NCI-H128 (cell line): ENCODE data around the gene MANSC1.
A peak's percentile ranks its signal among the peaks of the same experiment; 100 is the strongest.

Source experiments
- DNase-seq: peaks from one replicate; lab custom pipeline; 2025; ENCODE audit not compliant: unreplicated experiment; lab: John Stamatoyannopoulos, UW

The MANSC1 gene

DNA sequence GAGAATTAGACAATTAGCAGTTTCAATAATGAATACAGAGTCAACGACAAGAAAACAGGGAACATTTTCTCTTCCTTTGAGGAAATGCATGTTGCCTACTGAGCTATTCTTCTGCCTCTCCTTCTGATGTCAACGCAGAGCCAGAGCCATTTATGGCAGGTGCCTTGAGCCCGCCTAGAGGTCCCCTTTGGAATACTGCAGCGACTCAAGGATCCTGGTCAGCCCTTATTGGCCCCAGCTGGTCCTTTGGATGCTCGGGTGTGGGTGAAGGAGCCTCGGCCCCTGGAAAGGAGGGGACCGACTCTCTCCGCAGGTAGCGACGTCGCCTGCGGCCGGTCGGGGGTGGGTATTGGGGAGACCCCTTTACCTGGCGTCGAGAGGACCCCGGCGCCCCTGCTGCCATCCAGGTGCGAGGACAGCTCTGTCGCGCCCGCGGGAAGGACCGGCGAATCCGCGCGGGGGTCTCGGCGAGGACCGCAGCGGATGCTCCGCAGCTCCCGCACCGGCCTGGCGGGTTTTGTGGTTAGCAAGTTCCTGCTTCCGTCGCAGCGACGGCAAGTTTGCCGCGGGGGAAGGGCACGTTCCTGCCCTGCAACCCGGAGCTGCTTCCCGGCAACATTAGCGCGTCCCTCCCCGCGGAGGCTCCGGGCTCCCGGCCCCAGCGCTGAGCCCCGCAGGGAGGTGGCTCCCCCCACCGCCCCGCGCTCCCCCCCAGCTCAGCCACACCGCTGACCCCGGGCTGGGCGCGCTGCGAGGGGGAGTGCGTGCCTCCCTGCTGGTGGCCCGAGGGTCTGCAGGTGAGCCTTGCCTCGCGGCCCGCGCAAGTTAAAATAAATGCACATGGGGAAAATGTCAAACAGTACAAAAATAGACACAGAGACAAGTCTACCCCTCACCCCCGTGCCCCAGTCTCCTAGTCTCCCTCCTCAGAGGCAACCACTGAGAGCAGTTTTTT, at the start of gene MANSC1:
MANSC1 (minus strand) TSS at position 532 of the 955 bp plus-strand sequence. CDS start 6,928 bp downstream, outside the sequence.
- peak; percentile 33 for DNase-seq

DNA sequence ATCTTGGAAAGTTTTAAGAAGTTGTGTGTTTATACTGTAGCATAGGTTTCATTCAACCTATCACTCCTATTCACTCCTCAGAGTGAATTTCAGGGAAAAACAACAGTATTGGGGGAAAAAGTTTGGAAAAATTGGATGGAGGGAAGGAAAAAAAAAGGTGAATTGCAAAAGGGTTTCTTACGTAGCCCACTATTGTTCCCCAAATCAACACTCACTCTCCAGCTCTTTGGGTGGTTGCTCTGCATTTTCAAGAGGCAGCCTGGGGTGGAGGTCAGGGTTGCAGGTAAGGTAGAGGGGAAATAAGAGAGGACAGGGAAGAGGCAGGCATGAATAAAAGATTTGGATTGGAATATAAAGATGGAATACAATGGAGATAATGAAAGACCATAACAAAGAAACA, 49.1 kb upstream of the MANSC1 start:
- no peak for DNase-seq

DNA sequence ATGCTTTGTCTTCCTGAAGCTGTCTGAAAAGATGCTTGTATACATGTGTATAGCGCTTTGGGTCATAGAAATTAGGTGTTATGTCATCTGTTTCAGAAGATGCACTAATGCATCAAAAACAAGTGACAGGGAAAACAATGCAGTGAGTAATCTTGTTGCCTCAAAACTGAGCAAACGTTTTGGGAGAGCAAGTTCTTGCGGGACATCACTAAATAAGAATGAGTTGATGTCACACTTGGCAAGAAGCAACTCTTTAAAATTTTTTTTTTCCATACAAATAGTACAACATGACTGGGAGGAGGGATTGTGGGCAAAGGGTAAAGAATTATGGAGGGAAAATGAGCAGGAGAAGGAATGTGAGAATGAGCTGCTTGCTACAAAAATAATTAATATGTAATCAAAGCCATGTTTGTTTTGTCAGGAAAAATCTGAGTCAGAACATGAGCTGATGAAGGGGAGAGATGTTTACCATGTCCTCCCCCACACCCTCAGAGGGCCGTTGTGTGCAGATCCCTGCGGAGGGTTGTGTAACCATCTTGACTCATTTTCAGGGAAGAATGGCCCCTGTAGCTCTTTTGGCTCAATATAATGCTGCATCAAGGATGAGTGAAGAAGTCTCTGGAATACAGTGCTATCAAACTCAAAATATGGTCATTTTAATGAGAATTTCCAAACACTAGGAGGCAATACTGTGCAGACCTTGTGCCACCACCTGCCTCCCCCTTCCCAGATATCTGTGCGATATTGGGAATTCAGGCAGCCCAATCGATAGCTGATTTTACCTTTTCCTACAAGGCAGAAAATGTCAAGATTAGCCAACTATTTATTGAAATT, 48.2 kb upstream of the MANSC1 start:
- no peak for DNase-seq

- DNase-seq = no peak
These were observed 47.1 kb upstream of the MANSC1 start for GRCh38 chr12:12397184-12397583.

GRCh38 chr12:12396694-12397093, 46.7 kb upstream of the MANSC1 start:
- DNase-seq = no peak

- no peak for DNase-seq
These were observed 43.1 kb upstream of the MANSC1 start for GRCh38 chr12:12393171-12393570.

- no peak for DNase-seq
These were observed 42.4 kb upstream of the MANSC1 start for GRCh38 chr12:12392413-12392812.

DNA sequence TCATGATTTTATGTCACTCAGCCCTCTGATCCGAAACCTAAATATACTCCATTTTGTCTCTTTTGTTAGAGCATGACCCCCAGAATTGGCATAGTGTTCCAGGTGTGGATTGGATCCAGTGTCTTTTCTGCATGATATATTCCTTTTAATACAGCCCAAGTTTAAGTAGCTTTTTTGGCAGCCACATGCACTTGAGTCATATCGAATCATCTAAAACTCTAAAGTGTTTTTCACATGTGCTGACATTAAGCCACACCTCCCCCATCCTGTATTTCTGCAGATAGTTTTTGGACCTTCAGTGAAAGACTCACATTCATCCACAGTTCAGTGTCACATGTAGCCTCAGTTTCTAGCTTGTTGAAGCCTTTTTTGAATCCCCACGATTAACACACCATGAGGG, 37.5 kb upstream of the MANSC1 start:
- DNase-seq = no peak

- DNase-seq = no peak
These were observed 34.7 kb upstream of the MANSC1 start for GRCh38 chr12:12384571-12385340.

- DNase-seq = no peak
These were observed 31.9 kb upstream of the MANSC1 start for GRCh38 chr12:12381982-12382381.

GRCh38 chr12:12380949-12381593, 31.0 kb upstream of the MANSC1 start:
- DNase-seq = no peak

GRCh38 chr12:12379831-12380730, 30.0 kb upstream of the MANSC1 start:
- DNase-seq = no peak

DNA sequence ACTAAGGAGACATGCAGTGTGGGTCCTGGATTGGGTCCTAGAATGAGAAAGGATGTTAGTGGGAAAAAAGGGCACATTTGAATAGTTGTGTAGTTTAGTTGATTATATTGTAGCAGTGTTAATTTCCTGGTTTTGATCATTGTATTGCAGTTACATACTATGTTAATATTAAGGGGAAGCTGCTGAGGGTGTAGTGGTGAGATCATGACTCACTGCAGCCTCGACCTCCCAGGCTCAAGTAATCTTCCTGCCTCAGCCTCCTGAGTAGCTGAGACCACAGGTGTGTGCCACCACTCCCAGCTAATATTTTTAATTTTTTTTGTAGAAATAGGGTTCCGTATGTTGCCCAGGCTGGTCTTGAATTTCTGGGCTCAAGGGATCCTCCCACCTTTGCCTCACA, 28.6 kb upstream of the MANSC1 start:
- no peak for DNase-seq

DNA sequence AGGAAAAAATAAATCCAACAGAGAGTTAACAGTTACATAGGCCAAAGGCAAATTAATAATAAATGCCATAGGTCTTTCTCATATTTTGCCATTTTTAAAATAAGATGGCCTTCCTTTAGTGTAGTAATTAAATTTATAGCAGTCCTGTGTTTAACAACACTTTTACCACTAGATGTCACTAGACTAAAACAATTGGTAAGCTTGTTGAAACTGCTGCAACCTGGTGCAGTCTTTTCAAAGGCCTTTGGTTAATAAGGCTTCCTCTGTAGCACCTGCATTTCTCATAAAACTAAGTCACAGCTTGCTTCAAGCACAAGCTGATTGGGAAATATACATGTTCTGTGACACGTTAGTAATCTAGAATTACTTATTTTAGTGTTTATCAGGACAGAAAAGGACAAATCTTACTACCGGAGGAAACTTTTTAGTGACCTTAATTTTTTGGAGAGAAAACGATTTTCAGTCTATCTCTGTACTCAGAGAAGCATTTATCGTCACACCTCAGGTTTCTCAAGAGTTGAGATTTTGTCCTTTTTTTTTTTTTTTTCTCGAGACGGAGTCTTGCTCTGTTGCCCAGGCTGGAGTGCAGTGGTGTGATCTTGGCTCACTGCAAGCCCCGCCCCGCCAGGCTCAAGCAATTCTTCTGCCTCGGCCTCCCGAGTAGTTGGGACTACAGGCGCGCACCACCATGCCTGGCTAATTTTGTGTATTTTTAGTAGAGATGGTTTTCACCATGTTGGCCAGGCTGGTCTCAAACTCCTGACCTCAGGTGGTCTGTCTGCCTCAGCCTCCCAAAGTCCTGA, 26.8 kb upstream of the MANSC1 start:
- DNase-seq = peak; percentile 70

GRCh38 chr12:12372946-12373722, 23.1 kb upstream of the MANSC1 start:
- no peak for DNase-seq

DNA sequence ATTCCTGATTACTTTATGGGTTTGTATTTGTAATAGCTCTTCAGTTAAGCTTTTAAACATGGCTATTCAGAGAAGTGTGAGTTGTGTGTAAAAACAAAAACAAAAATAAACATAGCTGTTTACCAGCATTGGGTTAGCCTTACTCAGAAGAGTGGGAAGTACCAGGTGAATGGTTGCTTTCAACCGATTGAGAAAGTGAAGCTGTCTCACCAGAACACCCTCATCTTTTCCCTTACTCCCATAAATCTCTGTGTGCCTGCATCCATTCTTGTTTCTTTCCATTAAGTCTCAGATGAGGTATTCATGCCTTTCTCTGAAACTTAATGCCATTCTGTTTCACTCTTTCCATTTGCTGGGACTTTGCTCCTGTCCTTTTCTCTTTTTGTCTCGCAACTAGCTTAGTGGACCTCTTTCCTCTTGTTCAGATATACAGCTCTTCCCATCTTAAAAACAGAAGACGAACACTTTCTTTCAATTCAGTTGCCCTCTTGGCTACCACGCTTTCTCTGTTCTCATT, 17.5 kb upstream of the MANSC1 start:
- DNase-seq = no peak

- no peak for DNase-seq
These were observed 16.8 kb upstream of the MANSC1 start for GRCh38 chr12:12366701-12367481.
